Stimulated activated CD4-positive, alpha-beta T cell treated with anti-CD3 and anti-CD28 coated beads, Interleukin-15, amount 100 ng/mL, for 1 hour (primary cell): ENCODE results near the gene RLN3.
"Not testable (repeated sequence)": the region's sequence is repeated elsewhere in the genome, so short reads cannot be mapped to it uniquely, and the experiment has no call there.

Experiments
- DNase-seq, 2 donors: peaks; one replicate each; pipeline ENCODE4 v3.0.0-alpha.2; 2020; ENCODE audit warnings: low read depth in 1 of 2, low spot score in 1 of 2

Gene RLN3

GRCh38 chr19:14021474-14021873, 6.5 kb upstream of the RLN3 start:
- no peak for DNase-seq

- DNase-seq, result no peak
Observed at GRCh38 chr19:14022469-14022868, 5.5 kb upstream of the RLN3 start.

GRCh38 chr19:14023404-14024235, 4.3 kb upstream of the RLN3 start:
- DNase-seq, result no peak

GRCh38 chr19:14026652-14027192, 1.2 kb upstream of the RLN3 start:
- not testable (repeated sequence) for DNase-seq

- DNase-seq, result no peak
Observed at GRCh38 chr19:14028901-14029300, 953 bp downstream of the RLN3 start.

GRCh38 chr19:14030997-14031718, 3.2 kb downstream of the RLN3 start:
- no peak for DNase-seq

GRCh38 chr19:14031719-14032480, 4.0 kb downstream of the RLN3 start, which contains the start of gene IL27RA:
IL27RA (plus strand) TSS chr19:14031762; CDS start chr19:14031873, 111 bp downstream.
- peak; percentile 65 to 73 for DNase-seq

GRCh38 chr19:14033946-14034345, 6.0 kb downstream of the RLN3 start:
- DNase-seq, result no peak

- DNase-seq, result not testable (repeated sequence)
Observed at GRCh38 chr19:14035159-14035558, 7.2 kb downstream of the RLN3 start.

- no peak for DNase-seq
Observed at GRCh38 chr19:14035706-14036105, 7.8 kb downstream of the RLN3 start.

- no peak for DNase-seq
Observed at GRCh38 chr19:14039181-14039580, 11.2 kb downstream of the RLN3 start.

GRCh38 chr19:14042659-14043608, 15.0 kb downstream of the RLN3 start:
- DNase-seq, result not testable (repeated sequence)

GRCh38 chr19:14047866-14048265, 19.9 kb downstream of the RLN3 start:
- not testable (repeated sequence) for DNase-seq

GRCh38 chr19:14048443-14049153, 20.6 kb downstream of the RLN3 start:
- DNase-seq, result peak; percentile 54 to 76

- DNase-seq, result no peak
Observed at GRCh38 chr19:14050512-14050911, 22.6 kb downstream of the RLN3 start.

GRCh38 chr19:14050961-14051360, 23.0 kb downstream of the RLN3 start:
- DNase-seq, result not testable (repeated sequence)

GRCh38 chr19:14051980-14052379, 24.0 kb downstream of the RLN3 start:
- no peak for DNase-seq

- no peak for DNase-seq
Observed at GRCh38 chr19:14052470-14052869, 24.5 kb downstream of the RLN3 start.

GRCh38 chr19:14053032-14053431, 25.1 kb downstream of the RLN3 start:
- DNase-seq, result no peak
